ENCODE measurements around the gene ZMAT1. TPM values are rescaled to one million over a fixed set of nuclear protein-coding genes. Genes with fewer than 3 reads are reported as not detected.

ZMAT1 gene
- total RNA-seq, 4 donors from 2014 or later, result 3.6 to 15.7 (median 10.7) TPM

GRCh38 chrX:101925733-101926132 lies 6.1 kb downstream of the ZMAT1 start:
- intact Hi-C loops (cut with DNase I; ENCODE audit: low total_unique reads), result no loop called here
- Histone ChIP-seq H3K9me3 (no peaks in the 10 kb centered on the region), H3K4me3 (no peak overlapping the region), H3K36me3 (no peaks in the 10 kb centered on the region), H3K27ac (no peak overlapping the region), H3K27me3 (peaks cover 0 to 3% of the 10 kb centered on the region in 2 donors), H3K4me1 (no peaks in the 10 kb centered on the region)
- no peak for TF ChIP-seq CTCF (IDR thresholded peaks at IDR 0.05)
- no peak for DNase-seq

GRCh38 chrX:101918751-101919150 lies 13.1 kb downstream of the ZMAT1 start:
- intact Hi-C loops (cut with DNase I; ENCODE audit: low total_unique reads), result no loop called here
- H3K27ac ChIP-seq, result no peak overlapping the region
- no peak for DNase-seq
- no peak overlapping the region for H3K4me3 ChIP-seq
- TF ChIP-seq CTCF (IDR thresholded peaks at IDR 0.05), result no peak
- TF ChIP-seq POLR2A (IDR thresholded peaks at IDR 0.05), result no peak
- no peaks in the 10 kb centered on the region for H3K4me1 ChIP-seq
- H3K9me3 ChIP-seq, result no peaks in the 10 kb centered on the region
- H3K27me3 ChIP-seq, result no peaks in the 10 kb centered on the region
- no peaks in the 10 kb centered on the region for H3K36me3 ChIP-seq

GRCh38 chrX:101906136-101906796 lies 25.6 kb downstream of the ZMAT1 start:
- Histone ChIP-seq H3K4me1 (no peaks in the 10 kb centered on the region), H3K36me3 (no peaks in the 10 kb centered on the region), H3K4me3 (no peak overlapping the region), H3K9me3 (no peaks in the 10 kb centered on the region), H3K27ac (no peak overlapping the region), H3K27me3 (no peaks in the 10 kb centered on the region)
- DNase-seq, result no peak
- TF ChIP-seq POLR2A (IDR thresholded peaks at IDR 0.05), result no peak
- TF ChIP-seq CTCF (IDR thresholded peaks at IDR 0.05), result no peak
- intact Hi-C loops (cut with DNase I; ENCODE audit: low total_unique reads), result no loop called here

GRCh38 chrX:101904996-101905395 lies 26.8 kb downstream of the ZMAT1 start:
- intact Hi-C loops (cut with DNase I; ENCODE audit: low total_unique reads), result no loop called here
- no peak overlapping the region for H3K4me3 ChIP-seq
- no peaks in the 10 kb centered on the region for H3K9me3 ChIP-seq
- DNase-seq, result no peak
- H3K27ac ChIP-seq, result no peak overlapping the region
- TF ChIP-seq POLR2A (IDR thresholded peaks at IDR 0.05) (no peak), CTCF (IDR thresholded peaks at IDR 0.05) (no peak)
- H3K27me3 ChIP-seq, result no peaks in the 10 kb centered on the region
- H3K4me1 ChIP-seq, result no peaks in the 10 kb centered on the region
- no peaks in the 10 kb centered on the region for H3K36me3 ChIP-seq

Small RNA genes lying within 50 kb of the gene (small RNA-seq; reads per million reads assigned to genes)
- not detected for gene RNU6-345P

Other genes starting within 250 kb of the ZMAT1 start
- 10 to 100 TPM in 2 of 4 donors, 1 to 10 TPM in 1, under 1 TPM in 1; 0.51 to 42.9 (median 19.5) TPM for gene TCEAL2, start 193.7 kb upstream of the ZMAT1 start, total RNA-seq
- gene TCEAL6, start 210.5 kb upstream of the ZMAT1 start, total RNA-seq, result 10 to 100 TPM in 1 of 4 donors, 1 to 10 TPM in 1, not detected in 2; 2.1 to 13.6 TPM
- gene BEX5, start 223.9 kb upstream of the ZMAT1 start, total RNA-seq, result 10 to 100 TPM in 1 of 4 donors, 1 to 10 TPM in 3; 3.8 to 38.2 (median 5.8) TPM